Measurements from ENCODE around the gene GDF15.
"Not testable (repeated sequence)": the region's sequence is repeated elsewhere in the genome, so short reads cannot be mapped to it uniquely, and the experiment has no call there.

The GDF15 gene

GRCh38 chr19:18364277-18364825, 21.6 kb upstream of the GDF15 start:
- not testable (repeated sequence) for DNase-seq

- no peak for DNase-seq
Observed at GRCh38 chr19:18364826-18365528, 21.0 kb upstream of the GDF15 start.

GRCh38 chr19:18366021-18366435, 19.9 kb upstream of the GDF15 start:
- no peak for DNase-seq

- no peak for DNase-seq
Observed at GRCh38 chr19:18368504-18369222, 17.3 kb upstream of the GDF15 start.

- DNase-seq, result no peak
Observed at GRCh38 chr19:18373407-18373891, 12.5 kb upstream of the GDF15 start.

GRCh38 chr19:18373892-18374629, 11.9 kb upstream of the GDF15 start:
- peak; percentile 89 for DNase-seq

GRCh38 chr19:18377026-18377425, 8.9 kb upstream of the GDF15 start:
- DNase-seq, result no peak

- DNase-seq, result peak; percentile 51
Observed at GRCh38 chr19:18379803-18380747, 5.9 kb upstream of the GDF15 start.

- DNase-seq, result no peak
Observed at GRCh38 chr19:18380843-18381242, 5.1 kb upstream of the GDF15 start.

- DNase-seq, result not testable (repeated sequence)
Observed at GRCh38 chr19:18383622-18384021, 2.3 kb upstream of the GDF15 start.

- no peak for DNase-seq
Observed at GRCh38 chr19:18384775-18385174, 1.2 kb upstream of the GDF15 start.

GRCh38 chr19:18385359-18385674, 641 bp upstream of the GDF15 start:
- no peak for DNase-seq

- no peak for DNase-seq
Observed at GRCh38 chr19:18386543-18387271, 749 bp downstream of the GDF15 start.

- DNase-seq, result peak; percentile 86
Observed at GRCh38 chr19:18388100-18388959, 2.4 kb downstream of the GDF15 start.

GRCh38 chr19:18388960-18389725, 3.2 kb downstream of the GDF15 start:
- no peak for DNase-seq

GRCh38 chr19:18389726-18390064, 3.7 kb downstream of the GDF15 start:
- no peak for DNase-seq

- DNase-seq, result no peak
Observed at GRCh38 chr19:18390065-18390907, 4.3 kb downstream of the GDF15 start.

GRCh38 chr19:18391509-18392075, 5.6 kb downstream of the GDF15 start:
- DNase-seq, result no peak

GRCh38 chr19:18392417-18392816, 6.5 kb downstream of the GDF15 start:
- peak; percentile 78 for DNase-seq
